Effector CD8-positive, alpha-beta T cell (primary cell): Measurements from ENCODE around the gene PROCR.
A peak's percentile ranks its signal among the peaks of the same experiment; 100 is the strongest.
"Not testable (repeated sequence)": the region's sequence is repeated elsewhere in the genome, so short reads cannot be mapped to it uniquely, and the experiment has no call there.

Source experiments
- DNase-seq: peaks from one replicate; lab custom pipeline; 2025; lab: John Stamatoyannopoulos, UW
- total RNA-seq, 4 experiments: gene quantifications; one replicate each; lab custom pipeline; 2026; lab: John Stamatoyannopoulos, UW

PROCR gene
- total RNA-seq, result 1.1 to 2.2 (median 1.6) reads per million in 4 experiments

GRCh38 chr20:35171753-35172433 lies at the start of gene PROCR:
PROCR (plus strand) TSS chr20:35172072; CDS start chr20:35172155, 83 bp downstream.
- no peak for DNase-seq

GRCh38 chr20:35122756-35123405 lies 49.0 kb upstream of the PROCR start:
- no peak for DNase-seq

GRCh38 chr20:35125753-35126152 lies 46.1 kb upstream of the PROCR start:
- DNase-seq, result no peak

- DNase-seq, result no peak
Observed at GRCh38 chr20:35129647-35130069, 42.2 kb upstream of the PROCR start.

- no peak for DNase-seq
Observed at GRCh38 chr20:35131934-35132333, 39.9 kb upstream of the PROCR start.

- no peak for DNase-seq
Observed at GRCh38 chr20:35133031-35133430, 38.8 kb upstream of the PROCR start.

- DNase-seq, result no peak
Observed at GRCh38 chr20:35133735-35134134, 38.1 kb upstream of the PROCR start.

GRCh38 chr20:35134472-35134871 lies 37.4 kb upstream of the PROCR start:
- no peak for DNase-seq

GRCh38 chr20:35134880-35135279 lies 37.0 kb upstream of the PROCR start:
- no peak for DNase-seq

- DNase-seq, result no peak
Observed at GRCh38 chr20:35135867-35136586, 35.8 kb upstream of the PROCR start.

- no peak for DNase-seq
Observed at GRCh38 chr20:35144694-35145093, 27.2 kb upstream of the PROCR start.

- DNase-seq, result no peak
Observed at GRCh38 chr20:35145141-35145564, 26.7 kb upstream of the PROCR start.

GRCh38 chr20:35146299-35146919 lies 25.5 kb upstream of the PROCR start:
- DNase-seq, result no peak

GRCh38 chr20:35146920-35147574 lies 24.8 kb upstream of the PROCR start, which contains the start of gene EDEM2:
EDEM2 (minus strand) TSS chr20:35147336; CDS start chr20:35147258, 78 bp downstream.
- DNase-seq, result peak; percentile 89

- DNase-seq, result not testable (repeated sequence)
Observed at GRCh38 chr20:35147575-35148071, 24.2 kb upstream of the PROCR start.

- DNase-seq, result no peak
Observed at GRCh38 chr20:35150846-35151579, 20.9 kb upstream of the PROCR start.

GRCh38 chr20:35151736-35152135 lies 20.1 kb upstream of the PROCR start:
- no peak for DNase-seq

- no peak for DNase-seq
Observed at GRCh38 chr20:35155936-35156335, 15.9 kb upstream of the PROCR start.

GRCh38 chr20:35156978-35157377 lies 14.9 kb upstream of the PROCR start:
- no peak for DNase-seq

- not testable (repeated sequence) for DNase-seq
Observed at GRCh38 chr20:35160341-35160740, 11.5 kb upstream of the PROCR start.

GRCh38 chr20:35164531-35164930 lies 7.3 kb upstream of the PROCR start:
- not testable (repeated sequence) for DNase-seq
